Naive thymus-derived CD4-positive, alpha-beta T cell (primary cell): Measurements from ENCODE around the gene FAM187B. TPM values are rescaled to one million over a fixed set of nuclear protein-coding genes. Genes with fewer than 3 reads are reported as not detected.

Experiments used
- ATAC-seq: fragments of 150-1000 bp; cut with Tn5 transposase; 2 replicates; pipeline ENCODE4 v1.10.0; 2021; ENCODE audit warnings: mild to moderate bottlenecking, moderate library complexity
- CTCF ChIA-PET: fragments of 350-600 bp; sonication (Branson Sonifier 250); formaldehyde crosslinking; loops from one replicate; lab custom pipeline; 2021; ENCODE audit warnings: antibody characterized with exemption; lab: Charles Lee
- POLR2A ChIA-PET: fragments of 350-600 bp; sonication (Branson Sonifier 250); formaldehyde crosslinking; loops from one replicate; lab custom pipeline; 2021; ENCODE audit warnings: antibody characterized with exemption, inconsistent platforms; lab: Charles Lee
- DNase-seq, 9 donors: peaks; one replicate each; pipeline versions ENCODE4 v3.0.0 to v3.0.0-alpha.2; 2020 to 2022; ENCODE audit warnings: mixed read lengths in 1 of 9
- H3K27ac ChIP-seq: one replicate; pipeline ENCODE4 v1.7.0; 2013; ENCODE audit warnings: mild to moderate bottlenecking, low read depth, low read length, moderate library complexity
- H3K27me3 ChIP-seq, 2 donors: one replicate each; pipeline ENCODE4 v1.7.0; 2013; ENCODE audit warnings: low read length in 2 of 2, mild to moderate bottlenecking in 2 of 2, moderate library complexity in 2 of 2; ENCODE audit not compliant: control insufficient read depth in 2 of 2, insufficient read depth in 2 of 2
- H3K36me3 ChIP-seq, 3 experiments: 1 replicate in 2 of 3; 2 replicates in 1 of 3; pipeline ENCODE4 v1.7.0; 2013; ENCODE audit warnings: low read length in 3 of 3, mild to moderate bottlenecking in 3 of 3, moderate library complexity in 1 of 3; ENCODE audit not compliant: insufficient read depth in 3 of 3, control insufficient read depth in 2 of 3
- H3K4me1 ChIP-seq, 2 donors: one replicate each; pipeline ENCODE4 v1.7.0; 2013; ENCODE audit warnings: low read length in 2 of 2, mild to moderate bottlenecking in 2 of 2, moderate library complexity in 1 of 2; ENCODE audit not compliant: control insufficient read depth in 2 of 2, insufficient read depth in 2 of 2
- H3K4me3 ChIP-seq: 2 replicates; pipeline ENCODE4 v1.7.0; 2013; ENCODE audit warnings: mild to moderate bottlenecking, low read length
- H3K9me3 ChIP-seq, 3 experiments: 1 replicate in 2 of 3; 2 replicates in 1 of 3; pipeline ENCODE4 v1.7.0; 2013; ENCODE audit warnings: low read length in 3 of 3; ENCODE audit not compliant: control insufficient read depth in 2 of 3
- H3K27ac Mint-ChIP-seq, 9 donors: one replicate each; pipeline ENCODE4 v1.8.0; 2020 to 2022; ENCODE audit warnings: mixed read lengths in 9 of 9, mild to moderate bottlenecking in 8 of 9, moderate library complexity in 5 of 9, inconsistent platforms in 2 of 9
- H3K27me3 Mint-ChIP-seq, 5 donors: one replicate each; pipeline ENCODE4 v1.8.0; 2021 to 2022; ENCODE audit warnings: mixed read lengths in 5 of 5, mild to moderate bottlenecking in 1 of 5
- H3K36me3 Mint-ChIP-seq, 5 donors: one replicate each; pipeline ENCODE4 v1.8.0; 2020 to 2022; ENCODE audit warnings: mixed read lengths in 5 of 5, mild to moderate bottlenecking in 3 of 5, inconsistent platforms in 1 of 5
- H3K4me1 Mint-ChIP-seq, 7 donors: one replicate each; pipeline ENCODE4 v1.8.0; 2020 to 2022; ENCODE audit warnings: mixed read lengths in 7 of 7, mild to moderate bottlenecking in 3 of 7, inconsistent platforms in 1 of 7
- H3K4me3 Mint-ChIP-seq, 10 donors: one replicate each; pipeline ENCODE4 v1.8.0; 2020 to 2022; ENCODE audit warnings: mild to moderate bottlenecking in 10 of 10, mixed read lengths in 10 of 10, moderate library complexity in 6 of 10, inconsistent platforms in 2 of 10
- H3K9me3 Mint-ChIP-seq, 11 donors: one replicate each; pipeline ENCODE4 v1.8.0; 2020 to 2022; ENCODE audit warnings: mixed read lengths in 11 of 11, mild to moderate bottlenecking in 4 of 11, inconsistent platforms in 1 of 11, moderate library complexity in 1 of 11
- intact Hi-C, 2 donors: fragments of 100-400 bp; cut with micrococcal nuclease; formaldehyde crosslinking; loops; one replicate each; pipeline ENCODE4 v1.15.1; 2023
- polyA plus RNA-seq, 2 donors: library from polyadenylated mRNA; unstranded; fragments of 300-500 nt; fragmentation: Illumina TruSeq; gene quantifications; one replicate each; pipeline ENCODE4 v1.2.3, GENCODE V29; 2021
- total RNA-seq, 6 experiments: library from RNA in 5 of 6; stranded (reverse) in 5 of 6; gene quantifications; 1 replicate in 5 of 6; 2 replicates in 1 of 6; pipeline ENCODE4 v1.2.3 and lab custom pipeline; 2021 to 2026

FAM187B gene
- total and polyA plus RNA-seq, 7 experiments from 2014 or later: not detected

- Histone ChIP-seq H3K27me3 (no peaks in the 10 kb centered on the region), H3K9me3 (no peaks in the 10 kb centered on the region), H3K36me3 (peaks cover 9 to 69% (median 12%) of the 10 kb centered on the region in 3 experiments), H3K27ac (no peak overlapping the region), H3K4me3 (no peak overlapping the region), H3K4me1 (peaks cover 6% of the 10 kb centered on the region in 2 donors)
- no peak for DNase-seq
- peaks cover 23 to 39% (median 27%) of the 10 kb centered on the region in 7 donors for H3K4me1 Mint-ChIP-seq
- POLR2A ChIA-PET: interaction anchor here (1.4 kb wide), 1 partner anchor 15 kb away, joined by 3 read pairs; no protein-coding TSS in a partner anchor
- CTCF ChIA-PET: no interaction called here
- peaks cover 4 to 33% (median 20%) of the 10 kb centered on the region in 5 donors for H3K36me3 Mint-ChIP-seq
- peak overlapping the region in 4 of 10 donors; percentile 11 to 75 (median 38) for H3K4me3 Mint-ChIP-seq
- no peak for ATAC-seq
- H3K27ac Mint-ChIP-seq: peak overlapping the region in 5 of 9 donors; percentile 32 to 65 (median 51)
- no peaks in the 10 kb centered on the region for H3K9me3 Mint-ChIP-seq
- no peaks in the 10 kb centered on the region for H3K27me3 Mint-ChIP-seq
- intact Hi-C loops: no loop called here
Measured at GRCh38 chr19:35272122-35272719, 43.7 kb upstream of the FAM187B start.

GRCh38 chr19:35271546-35271945 is 43.0 kb upstream of the FAM187B start:
- DNase-seq (no peak), ATAC-seq (no peak)
- Histone ChIP-seq H3K27ac (no peak overlapping the region), H3K4me1 (peaks cover 6 to 9% of the 10 kb centered on the region in 2 donors), H3K4me3 (no peak overlapping the region), H3K27me3 (no peaks in the 10 kb centered on the region), H3K9me3 (no peaks in the 10 kb centered on the region), H3K36me3 (peaks cover 9 to 62% (median 12%) of the 10 kb centered on the region in 3 experiments)
- ChIA-PET POLR2A (no interaction called here), CTCF (no interaction called here)
- H3K36me3 Mint-ChIP-seq: peaks cover 0 to 33% (median 20%) of the 10 kb centered on the region in 5 donors
- H3K4me3 Mint-ChIP-seq: peak overlapping the region in 6 of 10 donors; percentile 11 to 93 (median 37)
- no peaks in the 10 kb centered on the region for H3K9me3 Mint-ChIP-seq
- H3K27ac Mint-ChIP-seq: peak overlapping the region in 7 of 9 donors; percentile 21 to 74 (median 60)
- intact Hi-C loops: no loop called here
- peaks cover 25 to 40% (median 27%) of the 10 kb centered on the region in 7 donors for H3K4me1 Mint-ChIP-seq
- no peaks in the 10 kb centered on the region for H3K27me3 Mint-ChIP-seq

- peak overlapping the region; percentile 66 for H3K27ac ChIP-seq
- intact Hi-C loops: no loop called here
- Mint-ChIP-seq H3K4me1 (peaks cover 26 to 46% (median 37%) of the 10 kb centered on the region in 7 donors), H3K27ac (peak overlapping the region; percentile 40 to 90 (median 65)), H3K27me3 (no peaks in the 10 kb centered on the region), H3K36me3 (peaks cover 0 to 29% (median 20%) of the 10 kb centered on the region in 5 donors), H3K9me3 (no peaks in the 10 kb centered on the region), H3K4me3 (peak overlapping the region; percentile 64 to 93 (median 72))
- ATAC-seq: no peak
- peaks cover 6 to 17% of the 10 kb centered on the region in 2 donors for H3K4me1 ChIP-seq
- no peak for DNase-seq
- H3K27me3 ChIP-seq: no peaks in the 10 kb centered on the region
- H3K36me3 ChIP-seq: peaks cover 9 to 50% (median 10%) of the 10 kb centered on the region in 3 experiments
- H3K9me3 ChIP-seq: no peaks in the 10 kb centered on the region
- H3K4me3 ChIP-seq: no peak overlapping the region
- ChIA-PET POLR2A (interaction anchor here (0.7 to 1.0 kb wide), 2 partner anchors 10 to 14 kb away, joined by 3 read pairs; no protein-coding TSS in a partner anchor), CTCF (interaction anchor here (0.8 to 1.5 kb wide), 3 partner anchors 129 to 446 kb away, joined by 3 to 9 read pairs (median 3); no protein-coding TSS in a partner anchor)
Measured at GRCh38 chr19:35270381-35270811, 41.9 kb upstream of the FAM187B start.

GRCh38 chr19:35269438-35270117 is 41.0 kb upstream of the FAM187B start:
- Histone ChIP-seq H3K9me3 (no peaks in the 10 kb centered on the region), H3K27me3 (no peaks in the 10 kb centered on the region), H3K4me3 (peak overlapping the region; percentile 44), H3K27ac (peak overlapping the region; percentile 66), H3K4me1 (peaks cover 6 to 17% of the 10 kb centered on the region in 2 donors), H3K36me3 (peaks cover 9 to 44% (median 10%) of the 10 kb centered on the region in 3 experiments)
- Mint-ChIP-seq H3K9me3 (no peaks in the 10 kb centered on the region), H3K4me1 (peaks cover 28 to 54% (median 45%) of the 10 kb centered on the region in 7 donors), H3K27ac (peak overlapping the region; percentile 40 to 90 (median 74)), H3K27me3 (no peaks in the 10 kb centered on the region), H3K4me3 (peak overlapping the region; percentile 64 to 93 (median 75)), H3K36me3 (peaks cover 0 to 29% (median 20%) of the 10 kb centered on the region in 5 donors)
- ChIA-PET POLR2A (interaction anchor here (0.7 to 7.3 kb wide), 9 partner anchors 12 to 126 kb away, joined by 3 to 40 read pairs (median 4); partner anchors contain the start of genes FXYD7 and HAMP), CTCF (interaction anchor here (0.9 to 1.5 kb wide), 2 partner anchors 29 to 226 kb away, joined by 3 read pairs; no protein-coding TSS in a partner anchor)
- peak; percentile 69 for ATAC-seq
- intact Hi-C loops: loop anchor here (1.0 to 10.0 kb wide), 9 partner anchors 63 to 473 kb away; partner anchors contain the start of genes FFAR1 (in 2 of the 2), COX6B1 (in 1 of the 2), ETV2 (in 1 of the 2) and IGFLR1 (in 1 of the 2)
- peak; percentile 50 to 79 (median 66) for DNase-seq

- ChIA-PET POLR2A (interaction anchor here (0.6 to 7.3 kb wide), 10 partner anchors 13 to 125 kb away, joined by 3 to 40 read pairs (median 4); partner anchors contain the start of genes FXYD7 and HAMP), CTCF (interaction anchor here (0.9 kb wide), 1 partner anchor 28 kb away, joined by 3 read pairs; no protein-coding TSS in a partner anchor)
- peak within 1 kb of the TSS; percentile 94 for H3K27ac ChIP-seq
- H3K9me3 ChIP-seq: no peaks in the 10 kb centered on the region
- intact Hi-C loops: loop anchor here (1.0 to 10.0 kb wide), 14 partner anchors 20 to 474 kb away; partner anchors contain the start of genes FFAR1 (in 2 of the 2), COX6B1 (in 1 of the 2), ETV2 (in 1 of the 2) and FXYD5 (in 1 of the 2)
- peak within 1 kb of the TSS; percentile 65 for H3K4me3 ChIP-seq
- Mint-ChIP-seq H3K36me3 (peaks cover 0 to 30% (median 15%) of the 10 kb centered on the region in 5 donors), H3K27me3 (no peaks in the 10 kb centered on the region), H3K4me1 (peaks cover 23 to 50% (median 42%) of the 10 kb centered on the region in 7 donors), H3K4me3 (peak within 1 kb of the TSS; percentile 85 to 98 (median 94)), H3K9me3 (no peaks in the 10 kb centered on the region), H3K27ac (peak within 1 kb of the TSS; percentile 92 to 98 (median 96))
- DNase-seq (peak; percentile 52 to 71 (median 61)), ATAC-seq (peak; percentile 44)
- peaks cover 9 to 36% (median 10%) of the 10 kb centered on the region in 3 experiments for H3K36me3 ChIP-seq
- H3K27me3 ChIP-seq: no peaks in the 10 kb centered on the region
- H3K4me1 ChIP-seq: peaks cover 6 to 17% of the 10 kb centered on the region in 2 donors
Measured at GRCh38 chr19:35268536-35269437, 40.2 kb upstream of the FAM187B start, which contains the start of gene USF2. Gene USF2, plus strand, starts transcription at chr19:35268962. Its CDS starts 140 bp downstream, at chr19:35269102.
